GM06990 (cell line): ENCODE results near the gene MORF4L2.
A peak's percentile ranks its signal among the peaks of the same experiment; 100 is the strongest.

Source experiments
- DNase-seq: peaks from one replicate; pipeline ENCODE4 v3.0.0-alpha.2; 2011; ENCODE audit not compliant: insufficient read length; ENCODE audit errors: extremely low read depth
- H3K27me3 ChIP-seq: replicated peaks from 2 replicates; pipeline ENCODE4 v1.6.0; 2011; ENCODE audit warnings: low read length; ENCODE audit not compliant: control insufficient read depth, insufficient read depth
- H3K36me3 ChIP-seq: 2 replicates; pipeline ENCODE4 v1.5.1; 2011; ENCODE audit warnings: low read length; ENCODE audit not compliant: control insufficient read depth, insufficient read depth
- H3K4me3 ChIP-seq: replicated peaks from 2 replicates; pipeline ENCODE4 v1.5.1; 2011; ENCODE audit warnings: low read depth, mild to moderate bottlenecking, control low read depth, low read length
- TF ChIP-seq, protein P1 (sequence below): IDR thresholded peaks from 2 replicates; pipeline ENCODE4 v1.5.1; 2011; ENCODE audit warnings: low read length, control low read depth, mild to moderate bottlenecking, inconsistent platforms; ENCODE audit not compliant: insufficient read depth, poor library complexity, severe bottlenecking

Gene MORF4L2

DNA sequence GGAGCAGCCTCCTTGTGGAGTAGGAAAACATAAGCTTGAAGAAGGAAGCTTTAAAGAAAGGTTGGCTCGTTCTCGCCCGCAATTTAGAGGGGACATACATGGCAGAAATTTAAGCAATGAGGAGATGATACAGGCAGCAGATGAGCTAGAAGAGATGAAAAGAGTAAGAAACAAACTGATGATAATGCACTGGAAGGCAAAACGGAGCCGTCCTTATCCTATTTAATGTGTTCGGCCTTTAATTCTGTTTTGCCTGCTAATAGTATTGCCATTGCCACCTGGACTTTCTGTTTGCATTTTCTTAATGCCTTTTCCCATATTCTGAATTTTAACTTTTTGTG, 56.4 kb downstream of the MORF4L2 start:
- TF ChIP-seq, protein P1, sequence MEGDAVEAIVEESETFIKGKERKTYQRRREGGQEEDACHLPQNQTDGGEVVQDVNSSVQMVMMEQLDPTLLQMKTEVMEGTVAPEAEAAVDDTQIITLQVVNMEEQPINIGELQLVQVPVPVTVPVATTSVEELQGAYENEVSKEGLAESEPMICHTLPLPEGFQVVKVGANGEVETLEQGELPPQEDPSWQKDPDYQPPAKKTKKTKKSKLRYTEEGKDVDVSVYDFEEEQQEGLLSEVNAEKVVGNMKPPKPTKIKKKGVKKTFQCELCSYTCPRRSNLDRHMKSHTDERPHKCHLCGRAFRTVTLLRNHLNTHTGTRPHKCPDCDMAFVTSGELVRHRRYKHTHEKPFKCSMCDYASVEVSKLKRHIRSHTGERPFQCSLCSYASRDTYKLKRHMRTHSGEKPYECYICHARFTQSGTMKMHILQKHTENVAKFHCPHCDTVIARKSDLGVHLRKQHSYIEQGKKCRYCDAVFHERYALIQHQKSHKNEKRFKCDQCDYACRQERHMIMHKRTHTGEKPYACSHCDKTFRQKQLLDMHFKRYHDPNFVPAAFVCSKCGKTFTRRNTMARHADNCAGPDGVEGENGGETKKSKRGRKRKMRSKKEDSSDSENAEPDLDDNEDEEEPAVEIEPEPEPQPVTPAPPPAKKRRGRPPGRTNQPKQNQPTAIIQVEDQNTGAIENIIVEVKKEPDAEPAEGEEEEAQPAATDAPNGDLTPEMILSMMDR: no peak
- DNase-seq: peak; percentile 16
- no peaks in the 10 kb centered on the region for H3K36me3 ChIP-seq
- H3K27me3 ChIP-seq: no peaks in the 10 kb centered on the region
- H3K4me3 ChIP-seq: peak overlapping the region; percentile 69

DNA sequence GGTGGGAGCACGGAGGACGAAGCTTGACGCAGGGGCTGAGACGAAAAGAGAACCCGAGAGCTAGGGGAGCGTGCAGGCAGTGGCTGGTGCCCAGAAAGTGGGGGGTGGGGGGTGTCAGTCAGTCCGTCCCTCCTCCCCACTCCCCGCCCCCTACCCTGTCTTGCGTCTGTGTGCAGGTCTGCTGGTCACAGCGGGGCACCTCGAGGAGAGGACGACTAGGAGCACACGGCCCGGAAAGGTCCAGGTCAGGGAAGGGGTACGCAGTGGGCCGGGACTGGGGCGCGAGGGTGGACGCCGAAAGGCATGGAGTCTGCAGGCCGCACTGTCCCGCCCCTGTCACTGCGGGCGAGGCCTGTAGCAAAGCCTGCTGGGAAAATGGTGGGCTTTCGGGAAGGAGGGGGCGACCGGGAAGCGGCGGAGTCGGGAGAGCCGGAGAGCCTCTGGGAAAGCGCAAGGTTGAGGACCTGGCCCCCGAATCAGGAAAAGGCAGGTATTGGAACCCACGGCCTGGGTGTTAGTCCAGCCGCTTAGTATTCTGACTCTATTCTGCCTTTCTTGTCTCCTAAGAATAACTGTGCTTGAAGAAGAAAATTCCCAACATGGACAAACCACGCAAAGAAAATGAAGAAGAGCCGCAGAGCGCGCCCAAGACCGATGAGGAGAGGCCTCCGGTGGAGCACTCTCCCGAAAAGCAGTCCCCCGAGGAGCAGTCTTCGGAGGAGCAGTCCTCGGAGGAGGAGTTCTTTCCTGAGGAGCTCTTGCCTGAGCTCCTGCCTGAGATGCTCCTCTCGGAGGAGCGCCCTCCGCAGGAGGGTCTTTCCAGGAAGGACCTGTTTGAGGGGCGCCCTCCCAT, 57.0 kb downstream of the MORF4L2 start:
- H3K4me3 ChIP-seq: peak overlapping the region; percentile 69
- DNase-seq: peak; percentile 50
- TF ChIP-seq, protein P1: peak; percentile 50

DNA sequence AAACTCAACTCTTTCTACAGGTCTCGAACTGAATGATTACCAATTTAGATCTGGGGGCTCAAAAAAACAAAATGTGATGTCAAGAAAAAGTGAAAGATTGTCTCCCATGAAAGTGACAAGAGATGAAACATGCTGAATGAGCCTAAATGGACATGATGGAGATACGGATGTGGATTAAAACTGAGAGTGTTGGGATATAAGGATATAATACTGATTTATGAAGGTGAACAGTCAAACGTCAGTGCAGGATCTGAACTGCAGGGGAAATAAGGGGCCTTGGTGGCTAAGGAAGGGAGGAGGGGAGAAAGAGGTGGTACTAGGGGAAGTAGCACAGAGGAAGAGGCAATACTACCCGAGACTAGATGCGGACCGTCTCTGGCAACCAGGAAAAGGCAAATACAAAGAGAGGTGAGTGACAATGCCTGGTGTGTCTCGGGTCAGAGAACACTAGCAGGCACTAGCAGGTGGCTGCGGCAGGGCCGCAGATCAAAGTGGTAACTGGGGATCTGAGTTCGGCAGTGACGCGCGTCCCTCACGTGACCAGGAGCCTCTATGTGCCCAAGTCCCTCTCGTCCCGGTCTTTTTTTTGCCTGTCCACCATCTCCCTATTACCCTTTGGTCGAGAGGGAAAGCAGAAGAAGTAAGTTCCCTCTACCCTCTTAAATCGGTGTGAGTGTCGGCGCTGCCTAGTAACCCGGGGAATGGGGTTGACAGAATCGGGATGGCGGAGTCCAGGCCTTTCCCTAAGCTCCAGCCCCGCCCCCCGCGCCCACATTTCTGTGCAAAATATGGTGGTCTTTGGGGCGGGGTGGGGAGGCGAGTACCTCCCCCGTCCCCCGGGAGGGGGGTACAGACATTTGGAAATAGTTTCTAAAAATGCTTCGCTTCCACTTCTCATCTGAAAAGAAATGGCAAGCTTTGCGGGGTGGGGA, 57.8 kb downstream of the MORF4L2 start, which contains the start of gene TCEAL1:
TSS of gene TCEAL1 (plus strand) at position 590 of the 932 bp plus-strand sequence. CDS start 942 bp downstream, outside the sequence.
- Histone ChIP-seq H3K4me3 (peak within 1 kb of the TSS; percentile 69), H3K36me3 (no peaks in the 10 kb centered on the region), H3K27me3 (no peaks in the 10 kb centered on the region)
- peak; percentile 48 for DNase-seq
- TF ChIP-seq, protein P1: no peak

More for the DNA sequence above, 57.0 kb downstream of the MORF4L2 start:
- no peaks in the 10 kb centered on the region for H3K27me3 ChIP-seq
- no peaks in the 10 kb centered on the region for H3K36me3 ChIP-seq

DNA sequence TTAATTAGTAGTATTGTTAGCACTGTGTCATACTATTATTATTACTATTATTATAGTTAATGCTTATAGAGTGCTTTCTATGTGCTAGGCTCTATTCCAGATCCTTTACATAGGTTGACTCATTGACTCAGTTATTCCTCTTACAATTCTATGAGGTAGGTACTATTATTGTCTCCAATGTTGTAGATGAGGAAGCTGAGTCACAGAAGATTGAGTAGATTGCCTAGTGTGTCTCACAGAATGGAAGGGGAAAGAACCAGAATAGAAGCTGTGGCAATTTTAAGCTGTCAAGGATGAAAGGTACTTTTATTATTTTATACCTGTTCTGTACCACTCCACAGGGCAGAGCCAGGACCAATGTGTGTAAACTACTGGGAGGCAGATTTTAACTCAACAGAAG, 59.6 kb downstream of the MORF4L2 start:
- no peaks in the 10 kb centered on the region for H3K27me3 ChIP-seq
- TF ChIP-seq, protein P1: no peak
- DNase-seq: no peak
- H3K4me3 ChIP-seq: no peak overlapping the region
- no peaks in the 10 kb centered on the region for H3K36me3 ChIP-seq
